IPS-NIHi11 (cell line): ENCODE results near the gene MKKS.
"Not testable (repeated sequence)": the region's sequence is repeated elsewhere in the genome, so short reads cannot be mapped to it uniquely, and the experiment has no call there.

Experiments used
- DNase-seq: peaks from one replicate; pipeline ENCODE4 v3.0.0; 2012; ENCODE audit warnings: mixed read lengths, low spot score

Gene MKKS

GRCh38 chr20:10448270-10449156 lies 14.5 kb upstream of the MKKS start:
- no peak for DNase-seq

DNA sequence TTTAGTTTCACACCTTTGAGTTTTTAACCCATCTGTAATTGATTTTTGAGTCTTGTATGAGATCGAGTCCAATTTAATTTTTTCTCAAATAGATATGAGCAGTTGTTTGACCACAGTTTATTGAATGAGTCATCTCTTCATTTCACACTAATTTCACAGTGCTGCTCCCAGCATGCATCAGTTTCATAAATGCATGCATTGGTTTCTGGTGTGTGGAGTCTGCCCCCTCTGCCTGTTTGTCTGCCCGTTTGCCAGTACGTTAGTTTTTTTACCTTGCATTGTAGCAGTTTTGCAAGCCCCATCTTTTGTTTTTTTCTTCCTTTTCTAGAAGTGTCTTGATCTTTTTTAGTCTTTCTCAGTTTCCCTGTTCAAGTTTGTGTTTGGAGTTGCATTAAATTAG lies 13.0 kb upstream of the MKKS start:
- DNase-seq, result peak; percentile 24

DNA sequence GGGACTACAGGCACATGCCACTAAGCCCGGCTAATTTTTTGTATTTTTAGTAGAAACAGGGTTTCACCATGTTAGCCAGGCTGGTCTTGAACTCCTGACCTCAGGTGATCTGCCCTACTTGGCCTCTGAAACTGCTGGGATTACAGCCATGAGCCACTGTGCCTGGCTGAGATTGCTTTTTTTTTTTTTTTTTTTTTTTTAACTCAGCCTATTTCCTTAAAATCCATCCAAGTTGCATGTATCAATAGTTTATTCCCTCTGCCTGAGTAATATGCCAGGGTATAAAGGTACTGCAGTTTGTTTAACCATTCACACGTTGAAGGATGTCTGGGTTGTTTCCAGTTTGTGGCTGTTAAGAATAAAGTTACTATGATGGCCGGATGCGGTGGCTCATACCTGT lies 11.7 kb upstream of the MKKS start:
- no peak for DNase-seq

GRCh38 chr20:10443936-10444335 lies 9.9 kb upstream of the MKKS start:
- no peak for DNase-seq

GRCh38 chr20:10438217-10438616 lies 4.2 kb upstream of the MKKS start:
- DNase-seq, result no peak

DNA sequence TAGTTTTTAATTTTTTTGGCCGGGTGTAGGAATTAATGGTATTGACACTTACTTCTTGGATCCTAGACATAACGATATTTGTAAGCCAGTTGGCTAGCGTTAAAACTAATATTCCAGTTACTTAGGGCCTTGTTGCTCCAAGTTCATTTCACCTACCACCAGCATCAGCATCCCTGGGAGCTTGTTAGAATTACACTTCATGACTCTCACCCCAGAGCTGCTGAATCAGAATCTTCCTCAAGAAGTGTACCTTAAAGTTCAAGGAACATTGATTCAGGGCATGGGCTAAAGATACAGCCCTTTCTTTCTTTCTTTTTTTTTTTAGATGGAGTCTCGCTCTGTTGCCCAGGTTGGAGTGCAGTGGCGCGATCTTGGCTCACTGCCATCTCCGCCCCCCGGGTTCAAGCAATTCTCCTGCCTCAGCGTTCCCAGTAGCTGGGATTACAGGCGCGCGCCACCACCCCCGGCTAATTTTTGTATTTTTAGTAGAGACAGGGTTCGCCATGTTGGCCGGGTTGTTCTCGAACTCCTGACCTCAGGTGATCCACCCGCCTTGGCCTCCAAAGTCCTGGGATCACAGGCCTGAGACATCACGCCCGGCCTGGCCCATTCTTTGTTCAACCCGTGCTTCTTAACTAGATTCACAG lies 2.2 kb upstream of the MKKS start:
- no peak for DNase-seq

- DNase-seq, result peak; percentile 81
These were observed 1.1 kb upstream of the MKKS start, which contains the start of gene SLX4IP for GRCh38 chr20:10434832-10435812. Gene SLX4IP (plus strand): TSS chr20:10435305. CDS start chr20:10458205, 22,900 bp downstream.

- DNase-seq, result peak; percentile 83
These were observed 427 bp upstream of the MKKS start for GRCh38 chr20:10434467-10434831.

- no peak for DNase-seq
These were observed 904 bp downstream of the MKKS start for GRCh38 chr20:10433014-10433622.

DNA sequence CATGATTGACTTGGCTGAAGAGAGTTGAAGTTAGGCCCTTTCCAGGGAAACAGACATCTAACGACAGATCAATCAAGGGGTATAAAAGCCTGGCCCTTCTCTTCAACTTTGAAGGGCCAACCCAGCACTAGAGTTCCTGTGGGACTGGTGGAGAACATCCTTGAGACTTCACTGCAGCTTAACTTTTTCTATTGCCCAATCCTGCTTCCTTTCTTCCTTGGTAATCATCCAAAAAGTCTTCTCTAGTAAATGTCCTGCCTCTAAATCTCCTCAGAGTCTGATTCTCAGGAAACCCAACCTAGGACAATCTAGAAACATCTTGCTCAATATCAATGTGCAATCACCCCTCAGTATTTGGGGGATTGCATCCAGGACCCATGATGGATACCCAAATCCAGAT lies 1.9 kb downstream of the MKKS start:
- no peak for DNase-seq

GRCh38 chr20:10430704-10431103 lies 3.3 kb downstream of the MKKS start:
- DNase-seq, result no peak

GRCh38 chr20:10430000-10430466 lies 4.0 kb downstream of the MKKS start:
- no peak for DNase-seq

- DNase-seq, result no peak
These were observed 4.5 kb downstream of the MKKS start for GRCh38 chr20:10429443-10429981.

- DNase-seq, result no peak
These were observed 6.0 kb downstream of the MKKS start for GRCh38 chr20:10428008-10428407.

DNA sequence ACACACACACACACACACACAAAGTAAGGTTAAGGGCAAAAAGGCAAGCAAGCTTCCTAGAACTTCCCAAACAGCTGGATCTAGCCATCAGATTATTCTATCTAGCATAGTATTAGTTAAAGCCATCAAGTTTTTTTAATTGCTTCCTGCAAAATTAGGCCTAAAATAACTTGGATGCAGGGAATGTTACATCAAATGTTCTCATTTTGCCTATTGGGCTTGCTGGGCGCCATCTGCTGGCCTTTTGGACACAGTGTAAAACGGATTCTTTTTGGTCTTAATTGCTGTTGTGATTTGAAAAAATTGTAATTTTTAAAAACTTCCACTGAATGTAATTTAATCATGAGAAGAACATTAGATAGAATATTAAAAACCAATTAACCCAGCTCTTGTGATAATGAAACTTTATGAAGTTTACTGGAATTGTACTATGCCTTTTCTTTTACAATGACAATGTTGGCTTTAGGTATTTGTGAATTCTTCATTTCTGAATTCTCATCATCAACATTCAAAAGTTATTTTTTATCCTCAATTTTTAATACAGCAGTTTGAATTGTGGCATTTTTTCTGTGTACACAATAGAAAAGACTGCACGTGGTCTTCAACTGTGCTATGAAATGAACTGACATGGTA lies 6.8 kb downstream of the MKKS start:
- DNase-seq, result peak; percentile 21

DNA sequence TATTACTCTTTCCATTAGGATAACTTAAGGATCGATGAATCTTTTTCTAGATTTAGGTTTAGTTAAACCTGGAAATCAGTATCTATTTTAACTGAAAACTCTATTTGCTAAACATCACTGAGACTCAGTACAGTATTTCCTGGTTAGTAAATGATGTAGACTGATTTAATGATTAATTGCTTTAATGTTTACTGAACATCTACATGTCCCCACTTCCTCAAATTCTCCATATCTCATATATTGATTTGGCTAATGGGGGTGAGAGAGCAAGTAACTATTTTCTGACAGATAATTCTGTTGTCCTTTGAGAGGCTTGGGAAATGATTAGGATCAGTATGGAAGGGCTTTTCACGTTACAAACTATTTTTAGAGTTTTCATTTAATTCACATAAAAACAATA lies 10.3 kb downstream of the MKKS start:
- DNase-seq, result no peak

- no peak for DNase-seq
These were observed 14.4 kb downstream of the MKKS start for GRCh38 chr20:10419550-10420133.

DNA sequence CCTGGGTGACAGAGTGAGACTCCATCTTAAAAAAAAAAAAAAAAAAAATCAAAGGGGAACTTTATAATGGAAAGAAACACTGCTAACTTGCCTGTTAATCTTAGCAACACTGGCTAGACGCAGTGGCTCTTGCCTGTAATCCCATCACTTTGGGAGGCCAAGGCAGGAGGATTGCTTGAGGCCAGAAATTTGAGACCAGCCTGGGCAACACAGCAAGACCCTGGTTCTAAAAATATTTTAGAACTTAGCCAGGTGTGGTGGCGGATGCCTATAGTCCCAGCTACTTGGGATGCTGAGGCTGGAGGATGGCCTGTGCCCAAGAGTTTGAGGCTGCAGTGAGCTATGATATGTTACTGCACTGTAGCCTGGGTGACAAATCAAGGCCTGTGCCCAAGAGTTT lies 16.8 kb downstream of the MKKS start:
- DNase-seq, result not testable (repeated sequence)

GRCh38 chr20:10415013-10415650 lies 18.9 kb downstream of the MKKS start:
- DNase-seq, result peak; percentile 14
